ENCODE data around the gene RXYLT1. TPM values are rescaled to one million over a fixed set of nuclear protein-coding genes. Genes with fewer than 3 reads are reported as not detected.
"Not testable (repeated sequence)": the region's sequence is repeated elsewhere in the genome, so short reads cannot be mapped to it uniquely, and the experiment has no call there.

The RXYLT1 gene, protein sequence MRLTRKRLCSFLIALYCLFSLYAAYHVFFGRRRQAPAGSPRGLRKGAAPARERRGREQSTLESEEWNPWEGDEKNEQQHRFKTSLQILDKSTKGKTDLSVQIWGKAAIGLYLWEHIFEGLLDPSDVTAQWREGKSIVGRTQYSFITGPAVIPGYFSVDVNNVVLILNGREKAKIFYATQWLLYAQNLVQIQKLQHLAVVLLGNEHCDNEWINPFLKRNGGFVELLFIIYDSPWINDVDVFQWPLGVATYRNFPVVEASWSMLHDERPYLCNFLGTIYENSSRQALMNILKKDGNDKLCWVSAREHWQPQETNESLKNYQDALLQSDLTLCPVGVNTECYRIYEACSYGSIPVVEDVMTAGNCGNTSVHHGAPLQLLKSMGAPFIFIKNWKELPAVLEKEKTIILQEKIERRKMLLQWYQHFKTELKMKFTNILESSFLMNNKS
- 10.5 TPM for polyA plus RNA-seq (2013, experiment 1 of 2)
- polyA plus RNA-seq (2013, experiment 2 of 2) = 12.9 TPM

DNA sequence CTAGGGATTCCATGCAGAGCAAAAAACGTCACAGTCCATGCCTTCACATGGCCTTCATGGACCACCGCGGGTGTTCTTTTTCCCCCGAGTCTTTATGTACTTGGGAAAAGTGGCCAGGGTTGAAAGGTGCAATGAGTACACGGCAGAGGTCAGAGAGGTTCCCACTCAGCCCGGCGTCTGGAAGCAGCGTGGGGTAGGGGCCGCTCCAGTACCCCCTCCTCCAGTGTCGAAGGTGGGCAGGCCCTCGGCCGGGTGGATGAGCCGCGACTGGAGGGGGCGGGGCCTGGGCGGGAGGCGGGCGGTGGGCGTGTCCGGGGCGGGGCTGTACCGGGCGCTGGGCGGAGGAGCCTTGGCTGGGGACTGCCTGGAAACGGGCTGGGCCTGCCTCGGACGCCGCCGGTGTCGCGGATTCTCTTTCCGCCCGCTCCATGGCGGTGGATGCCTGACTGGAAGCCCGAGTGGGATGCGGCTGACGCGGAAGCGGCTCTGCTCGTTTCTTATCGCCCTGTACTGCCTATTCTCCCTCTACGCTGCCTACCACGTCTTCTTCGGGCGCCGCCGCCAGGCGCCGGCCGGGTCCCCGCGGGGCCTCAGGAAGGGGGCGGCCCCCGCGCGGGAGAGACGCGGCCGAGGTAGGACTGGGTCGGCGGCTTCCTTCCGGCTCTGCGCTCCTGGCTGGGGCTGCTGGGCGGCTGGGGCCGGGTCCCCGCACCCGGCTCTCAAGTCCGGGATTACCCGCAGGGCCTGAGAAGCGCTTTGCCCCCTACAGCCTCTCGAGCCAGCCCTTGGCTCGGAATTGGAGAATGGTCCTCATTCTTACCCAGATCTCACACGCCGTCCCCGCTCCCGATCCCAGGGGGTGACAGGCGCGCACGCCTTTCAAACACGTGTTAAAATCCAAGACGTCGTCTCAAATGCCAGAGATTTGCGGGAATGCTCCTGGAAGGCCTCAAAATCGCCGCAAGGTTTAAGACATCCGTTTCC, at the start of gene RXYLT1:
Gene RXYLT1 (plus strand): TSS at position 412 of the 984 bp plus-strand sequence. CDS start 52 bp downstream, at position 464.
- peak within 1 kb of the TSS; percentile 96 for H3K4me3 ChIP-seq (ENCODE audit: low read length)
- H3K9ac ChIP-seq (ENCODE audit: low read depth, low read length) = peak within 1 kb of the TSS; percentile 94
- H3K9me3 ChIP-seq (ENCODE audit: insufficient read depth, low read depth, low read length) = no peaks in the 10 kb centered on the region
- 1% methylated on average over 86 of the region's 86 CpGs for WGBS
- H3K36me3 ChIP-seq (ENCODE audit: insufficient read depth, low read length) = peaks cover 34% of the 10 kb centered on the region
- peaks cover 9% of the 10 kb centered on the region; the same call in 1 of the 2 replicates for H3K4me1 ChIP-seq (ENCODE audit: insufficient read depth, low read length)
- H3K27me3 ChIP-seq (ENCODE audit: insufficient read depth, low read length) = 0 out of 2 replicates have a peak, but pooled peaks cover 6% of the 10 kb centered on the region
- H3K27ac ChIP-seq (ENCODE audit: low read depth, low read length) = peak within 1 kb of the TSS; percentile 85

DNA sequence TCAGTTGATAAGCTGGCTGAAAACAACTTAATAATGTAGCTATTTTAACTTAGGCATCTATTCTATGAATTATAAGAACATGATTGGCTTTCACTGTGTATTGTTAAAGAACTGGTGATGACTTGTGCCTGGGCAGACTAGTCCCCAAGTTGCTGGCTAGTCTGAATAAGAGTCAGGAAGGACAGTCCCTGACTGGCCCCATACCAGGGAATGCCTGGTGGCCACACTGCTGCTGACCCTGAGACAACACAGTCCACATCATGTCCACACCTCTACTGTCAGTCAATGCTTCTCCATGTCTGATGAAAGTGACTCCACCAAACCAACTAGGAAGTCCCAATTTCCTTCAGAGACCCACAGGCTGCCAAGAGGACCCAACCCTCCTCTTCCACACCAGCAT, 46.9 kb upstream of the RXYLT1 start:
- not testable (repeated sequence) for H3K9ac ChIP-seq (ENCODE audit: low read depth, low read length); H3K27ac ChIP-seq (ENCODE audit: low read depth, low read length)

DNA sequence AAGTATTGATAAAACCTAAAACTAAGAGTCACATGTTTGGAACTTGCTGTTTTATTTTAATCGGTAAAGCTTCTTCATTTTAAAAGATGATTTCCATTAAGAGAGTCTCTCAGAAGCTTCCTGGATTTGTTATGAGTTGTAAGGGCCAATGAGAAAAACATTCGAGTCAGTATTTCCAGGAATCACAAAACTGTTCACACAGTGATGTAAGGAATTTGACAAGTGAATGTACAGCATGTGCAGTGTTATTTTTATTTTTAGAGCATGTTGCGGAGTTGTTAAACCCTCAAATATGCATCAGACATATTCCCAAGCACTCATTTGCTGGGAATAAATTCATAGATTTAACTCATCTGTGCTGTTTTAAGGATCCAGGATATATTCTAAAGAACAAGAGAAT, 46.1 kb upstream of the RXYLT1 start:
- H3K27ac ChIP-seq (ENCODE audit: low read depth, low read length); H3K4me3 ChIP-seq (ENCODE audit: low read length); H3K9me3 ChIP-seq (ENCODE audit: insufficient read depth, low read depth, low read length); H3K27me3 ChIP-seq (ENCODE audit: insufficient read depth, low read length); H3K36me3 ChIP-seq (ENCODE audit: insufficient read depth, low read length); H3K4me1 ChIP-seq (ENCODE audit: insufficient read depth, low read length); H3K9ac ChIP-seq (ENCODE audit: low read depth, low read length): not testable (repeated sequence)
- WGBS = no CpG with 5 or more reads among the region's 3 CpGs

More for the DNA sequence above, 46.9 kb upstream of the RXYLT1 start:
- H3K4me1 ChIP-seq (ENCODE audit: insufficient read depth, low read length); H3K36me3 ChIP-seq (ENCODE audit: insufficient read depth, low read length); H3K4me3 ChIP-seq (ENCODE audit: low read length); H3K9me3 ChIP-seq (ENCODE audit: insufficient read depth, low read depth, low read length); H3K27me3 ChIP-seq (ENCODE audit: insufficient read depth, low read length): not testable (repeated sequence)

DNA sequence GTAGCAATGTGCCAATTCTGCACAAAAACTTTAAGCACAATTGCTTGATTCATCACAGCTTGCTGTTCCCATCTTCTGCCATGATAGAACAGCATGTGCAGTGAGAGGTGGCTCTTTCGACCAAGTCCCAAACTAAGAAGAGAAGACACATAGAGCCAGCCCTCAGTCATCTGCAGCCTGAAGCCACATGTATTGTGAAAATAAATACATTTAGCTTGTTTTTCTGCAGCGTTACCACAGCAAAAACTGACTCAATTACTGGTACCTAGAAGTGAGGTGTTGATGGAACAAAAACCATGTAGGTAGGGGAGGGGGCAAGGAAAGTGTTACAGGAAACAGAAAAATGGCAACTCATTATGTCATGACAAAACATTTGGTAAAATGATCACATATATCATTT, 39.2 kb upstream of the RXYLT1 start:
- not testable (repeated sequence) for H3K36me3 ChIP-seq (ENCODE audit: insufficient read depth, low read length); H3K4me3 ChIP-seq (ENCODE audit: low read length); H3K27ac ChIP-seq (ENCODE audit: low read depth, low read length); H3K9me3 ChIP-seq (ENCODE audit: insufficient read depth, low read depth, low read length); H3K27me3 ChIP-seq (ENCODE audit: insufficient read depth, low read length); H3K4me1 ChIP-seq (ENCODE audit: insufficient read depth, low read length); H3K9ac ChIP-seq (ENCODE audit: low read depth, low read length)
- WGBS = no CpG with 5 or more reads among the region's 2 CpGs

DNA sequence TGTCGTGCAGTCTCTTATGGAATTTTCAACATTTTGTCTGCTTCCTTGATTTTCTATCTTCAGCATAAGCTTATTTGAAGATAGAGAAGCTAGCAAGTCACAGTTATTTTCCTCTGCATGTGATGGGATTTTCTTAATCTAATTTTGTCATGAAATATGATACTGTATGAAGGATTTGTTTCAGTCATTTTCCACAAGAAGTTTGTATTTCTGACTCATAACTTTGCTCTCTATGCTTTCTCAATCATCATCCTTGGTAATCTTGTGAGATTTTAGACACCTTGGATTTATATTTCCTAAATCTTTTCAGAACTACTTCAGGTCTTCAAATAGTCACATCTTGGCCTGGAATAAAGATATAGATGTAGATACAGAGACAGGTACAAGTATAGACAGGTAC, 38.3 kb upstream of the RXYLT1 start:
- H3K4me3 ChIP-seq (ENCODE audit: low read length); H3K9me3 ChIP-seq (ENCODE audit: insufficient read depth, low read depth, low read length); H3K4me1 ChIP-seq (ENCODE audit: insufficient read depth, low read length); H3K36me3 ChIP-seq (ENCODE audit: insufficient read depth, low read length); H3K9ac ChIP-seq (ENCODE audit: low read depth, low read length); H3K27ac ChIP-seq (ENCODE audit: low read depth, low read length); H3K27me3 ChIP-seq (ENCODE audit: insufficient read depth, low read length): not testable (repeated sequence)
- WGBS = 100% methylated on average over 1 of the region's 1 CpG

DNA sequence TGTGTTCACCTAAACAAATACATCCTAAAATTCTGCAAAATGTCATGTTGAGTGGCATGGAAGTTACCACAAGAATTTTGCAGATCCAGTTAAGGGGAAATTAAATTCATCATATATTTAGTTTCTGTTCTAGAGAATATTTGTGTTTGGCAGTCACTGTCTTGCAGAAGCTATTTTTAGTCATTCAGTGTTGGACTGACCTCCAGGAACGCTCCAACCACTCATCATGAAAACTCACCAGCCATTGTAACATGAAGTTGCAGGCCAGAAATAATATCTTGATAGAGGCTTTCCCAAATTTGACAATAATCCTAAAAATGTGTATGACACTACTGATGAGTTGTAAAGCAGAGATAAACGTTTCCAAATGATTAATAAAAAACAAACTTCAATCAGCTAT, 35.6 kb upstream of the RXYLT1 start:
- H3K36me3 ChIP-seq (ENCODE audit: insufficient read depth, low read length); H3K4me3 ChIP-seq (ENCODE audit: low read length); H3K27me3 ChIP-seq (ENCODE audit: insufficient read depth, low read length); H3K9ac ChIP-seq (ENCODE audit: low read depth, low read length); H3K4me1 ChIP-seq (ENCODE audit: insufficient read depth, low read length); H3K27ac ChIP-seq (ENCODE audit: low read depth, low read length); H3K9me3 ChIP-seq (ENCODE audit: insufficient read depth, low read depth, low read length): not testable (repeated sequence)
- 75% methylated on average over 1 of the region's 2 CpGs for whole genome bisulfite sequencing

DNA sequence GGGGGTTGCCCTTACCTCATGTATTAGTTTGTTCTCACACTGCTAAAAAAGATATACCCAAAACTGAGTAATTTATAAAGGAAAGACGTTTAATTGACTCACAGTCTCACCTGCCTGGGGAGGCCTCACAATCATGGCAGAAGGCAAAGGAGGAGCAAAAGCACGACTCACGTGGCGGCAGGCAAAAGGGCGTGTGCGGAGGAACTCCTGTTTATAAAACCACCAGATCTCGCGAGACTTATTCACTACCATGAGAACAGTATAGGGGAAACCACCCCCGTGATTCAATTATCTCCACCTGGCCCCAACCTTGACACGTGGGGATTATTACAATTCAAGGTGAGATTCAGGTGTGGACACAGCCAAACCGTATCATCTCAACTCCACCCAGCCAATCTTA, 33.2 kb upstream of the RXYLT1 start:
- not testable (repeated sequence) for H3K27ac ChIP-seq (ENCODE audit: low read depth, low read length); H3K4me3 ChIP-seq (ENCODE audit: low read length); H3K4me1 ChIP-seq (ENCODE audit: insufficient read depth, low read length); H3K9ac ChIP-seq (ENCODE audit: low read depth, low read length); H3K9me3 ChIP-seq (ENCODE audit: insufficient read depth, low read depth, low read length); H3K36me3 ChIP-seq (ENCODE audit: insufficient read depth, low read length); H3K27me3 ChIP-seq (ENCODE audit: insufficient read depth, low read length)
- WGBS = 77% methylated on average over 9 of the region's 11 CpGs

DNA sequence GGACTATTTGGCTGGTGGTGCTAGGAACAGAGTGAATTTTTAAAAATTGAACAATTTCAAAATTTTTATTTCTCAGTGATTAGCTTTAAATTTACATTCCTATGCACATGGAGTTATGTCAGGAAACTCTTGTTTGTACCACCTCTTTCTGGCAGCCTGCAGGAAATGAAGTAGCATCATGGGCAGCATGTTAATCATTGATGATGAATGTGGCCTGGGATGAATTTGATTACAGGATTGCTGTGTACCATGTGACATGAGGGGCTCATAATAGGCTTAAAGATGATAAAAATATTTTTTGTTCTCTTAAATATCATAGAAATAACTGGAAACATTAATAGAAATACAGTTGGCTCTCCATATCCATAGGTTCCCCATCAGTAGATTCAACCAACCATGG, 32.6 kb upstream of the RXYLT1 start:
- H3K27ac ChIP-seq (ENCODE audit: low read depth, low read length); H3K9me3 ChIP-seq (ENCODE audit: insufficient read depth, low read depth, low read length); H3K4me1 ChIP-seq (ENCODE audit: insufficient read depth, low read length); H3K36me3 ChIP-seq (ENCODE audit: insufficient read depth, low read length); H3K27me3 ChIP-seq (ENCODE audit: insufficient read depth, low read length); H3K4me3 ChIP-seq (ENCODE audit: low read length); H3K9ac ChIP-seq (ENCODE audit: low read depth, low read length): not testable (repeated sequence)

DNA sequence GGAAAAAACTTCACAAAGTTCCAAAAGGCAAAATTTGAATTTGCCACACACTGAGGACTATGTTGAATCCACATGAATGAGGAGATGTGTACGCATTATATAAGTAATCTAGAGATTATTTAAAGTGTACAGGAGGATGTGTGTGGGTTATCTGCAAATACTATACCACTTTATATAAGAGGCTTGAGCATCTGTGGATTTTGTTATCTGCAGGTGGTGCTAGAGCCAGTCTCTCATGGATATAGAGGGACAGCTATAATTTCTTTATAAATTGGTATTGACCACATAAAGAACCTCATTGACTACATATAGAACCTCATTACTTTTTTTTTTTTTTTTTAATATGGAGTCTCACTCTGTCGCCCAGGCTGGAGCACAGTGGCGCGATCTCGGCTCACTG, 32.2 kb upstream of the RXYLT1 start:
- WGBS = 97% methylated on average over 5 of the region's 5 CpGs
- Histone ChIP-seq H3K9me3 (ENCODE audit: insufficient read depth, low read depth, low read length) (no peaks in the 10 kb centered on the region), H3K4me3 (ENCODE audit: low read length) (no peak overlapping the region), H3K27ac (ENCODE audit: low read depth, low read length) (no peak overlapping the region), H3K4me1 (ENCODE audit: insufficient read depth, low read length) (no peaks in the 10 kb centered on the region), H3K27me3 (ENCODE audit: insufficient read depth, low read length) (no peaks in the 10 kb centered on the region), H3K36me3 (ENCODE audit: insufficient read depth, low read length) (no peaks in the 10 kb centered on the region), H3K9ac (ENCODE audit: low read depth, low read length) (no peak overlapping the region)

DNA sequence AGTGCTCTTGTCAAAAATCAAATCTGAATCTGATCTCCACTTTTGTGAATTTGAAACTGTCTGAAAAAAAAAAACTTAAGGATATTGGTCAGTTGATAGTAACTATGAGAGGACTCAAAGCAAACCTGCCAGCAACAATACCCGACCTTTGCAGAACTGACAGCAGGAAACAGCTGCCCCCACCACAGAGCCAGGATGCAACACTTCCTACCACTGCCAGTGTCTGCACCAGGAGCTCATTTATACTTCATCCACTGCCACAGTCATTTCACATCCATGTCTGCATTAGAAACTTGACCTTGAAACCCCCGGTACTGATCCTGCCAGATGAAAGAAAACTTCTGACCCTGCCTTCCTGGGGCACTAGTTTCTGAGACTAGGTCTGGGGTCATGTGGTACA, 27.4 kb upstream of the RXYLT1 start:
- WGBS = 88% methylated on average over 2 of the region's 2 CpGs
- H3K9me3 ChIP-seq (ENCODE audit: insufficient read depth, low read depth, low read length) = no peaks in the 10 kb centered on the region

DNA sequence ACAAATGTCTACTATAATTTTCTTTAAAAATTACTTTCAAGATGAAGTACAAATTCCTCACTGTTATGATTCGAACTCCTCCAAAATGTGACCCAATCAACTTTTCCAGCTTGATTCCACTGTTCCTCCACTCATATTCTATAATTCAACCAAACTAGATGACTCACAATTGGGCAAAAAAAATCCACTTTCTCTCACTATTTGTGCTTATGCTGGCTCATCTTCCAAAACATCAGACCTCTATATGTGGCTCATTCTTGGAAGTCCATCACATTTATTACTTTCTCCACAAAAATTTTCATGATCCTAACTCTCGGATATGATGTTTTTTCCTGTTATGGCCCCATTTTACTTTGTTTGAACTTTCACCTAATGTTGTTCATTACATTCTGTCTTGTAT, 26.9 kb upstream of the RXYLT1 start:
- Histone ChIP-seq H3K4me1 (ENCODE audit: insufficient read depth, low read length) (no peaks in the 10 kb centered on the region), H3K4me3 (ENCODE audit: low read length) (no peak overlapping the region), H3K9me3 (ENCODE audit: insufficient read depth, low read depth, low read length) (no peaks in the 10 kb centered on the region), H3K9ac (ENCODE audit: low read depth, low read length) (no peak overlapping the region), H3K27me3 (ENCODE audit: insufficient read depth, low read length) (no peaks in the 10 kb centered on the region), H3K36me3 (ENCODE audit: insufficient read depth, low read length) (no peaks in the 10 kb centered on the region), H3K27ac (ENCODE audit: low read depth, low read length) (no peak overlapping the region)
- WGBS = 91% methylated on average over 2 of the region's 2 CpGs

More for the DNA sequence above, 27.4 kb upstream of the RXYLT1 start:
- no peaks in the 10 kb centered on the region for H3K36me3 ChIP-seq (ENCODE audit: insufficient read depth, low read length)
- no peak overlapping the region for H3K27ac ChIP-seq (ENCODE audit: low read depth, low read length)
- no peak overlapping the region for H3K9ac ChIP-seq (ENCODE audit: low read depth, low read length)
- H3K27me3 ChIP-seq (ENCODE audit: insufficient read depth, low read length) = no peaks in the 10 kb centered on the region
- no peaks in the 10 kb centered on the region for H3K4me1 ChIP-seq (ENCODE audit: insufficient read depth, low read length)
- H3K4me3 ChIP-seq (ENCODE audit: low read length) = no peak overlapping the region
